HepG2 (cell line): ENCODE data around the gene DGAT2. TPM values are rescaled to one million over a fixed set of nuclear protein-coding genes. Genes with fewer than 3 reads are reported as not detected.

ENCODE experiments used
- CBX1 ChIP-seq: IDR thresholded peaks from one replicate; pipeline ENCODE4 v1.6.1; 2016; ENCODE audit warnings: antibody characterized with exemption, low read depth
- E2F2 ChIP-seq: sonication (generic); formaldehyde crosslinking; IDR thresholded peaks from 2 replicates; pipeline ENCODE4 v1.4.0; 2020; ENCODE audit warnings: missing genetic modification reagents, borderline replicate concordance
- GPBP1L1 ChIP-seq: sonication (generic); formaldehyde crosslinking; IDR thresholded peaks from 2 replicates; pipeline ENCODE4 v1.5.0; 2020; ENCODE audit warnings: mild to moderate bottlenecking, missing genetic modification reagents
- GPN1 ChIP-seq: sonication (generic); formaldehyde crosslinking; IDR thresholded peaks from 2 replicates; pipeline ENCODE4 v1.5.1; 2020; ENCODE audit warnings: missing genetic modification reagents, borderline replicate concordance
- GTF3A ChIP-seq: sonication (generic); formaldehyde crosslinking; conservative IDR thresholded peaks from 2 replicates; pipeline ENCODE4 v1.4.0; 2020; ENCODE audit warnings: mild to moderate bottlenecking, missing genetic modification reagents
- LCORL ChIP-seq, 2 experiments: fragments of 450-650 bp in 1 of 2; sonication (generic) in 1 of 2; formaldehyde crosslinking in 1 of 2; IDR thresholded peaks; 2 replicates each; pipeline versions ENCODE4 v1.5.0 to v1.6.1; 2017 to 2020; ENCODE audit warnings: antibody characterized with exemption in 1 of 2, missing genetic modification reagents in 1 of 2
- MAFG ChIP-seq: sonication (generic); formaldehyde crosslinking; IDR thresholded peaks from 2 replicates; pipeline ENCODE4 v1.5.1; 2020; ENCODE audit warnings: mild to moderate bottlenecking, missing genetic modification reagents
- MAX ChIP-seq: IDR thresholded peaks from 2 replicates; pipeline ENCODE4 v1.6.1; 2012; ENCODE audit warnings: inconsistent platforms
- MEIS1 ChIP-seq: sonication (generic); formaldehyde crosslinking; IDR thresholded peaks from 2 replicates; pipeline ENCODE4 v1.9.0; 2021; ENCODE audit warnings: mild to moderate bottlenecking, missing genetic modification reagents, moderate library complexity, borderline replicate concordance
- MTF2 ChIP-seq: sonication (generic); formaldehyde crosslinking; IDR thresholded peaks from 2 replicates; pipeline ENCODE4 v1.5.0; 2020; ENCODE audit warnings: missing genetic modification reagents, borderline replicate concordance
- NFYC ChIP-seq: IDR thresholded peaks from 2 replicates; pipeline ENCODE4 v1.6.1; 2016; ENCODE audit warnings: missing genetic modification reagents, missing compliant biosample characterization
- PPARG ChIP-seq: conservative IDR thresholded peaks from 2 replicates; pipeline ENCODE4 v1.6.1; 2016; ENCODE audit warnings: missing biosample characterization, missing genetic modification reagents
- RXRA ChIP-seq: sonication (generic); formaldehyde crosslinking; IDR thresholded peaks from 2 replicates; pipeline ENCODE4 v1.5.1; 2020; ENCODE audit warnings: missing genetic modification reagents
- SIN3B ChIP-seq: fragments of 150-350 bp; IDR thresholded peaks from 2 replicates; pipeline ENCODE4 v1.6.1; 2014; ENCODE audit warnings: low read length
- UBTF ChIP-seq: sonication (generic); formaldehyde crosslinking; IDR thresholded peaks from 2 replicates; pipeline ENCODE4 v1.4.0; 2020; ENCODE audit warnings: mild to moderate bottlenecking, missing genetic modification reagents
- ZBTB34 ChIP-seq: sonication (generic); formaldehyde crosslinking; IDR thresholded peaks from 2 replicates; pipeline ENCODE4 v1.8.0; 2022; ENCODE audit warnings: mild to moderate bottlenecking, missing genetic modification reagents
- ZBTB8A ChIP-seq: sonication (generic); formaldehyde crosslinking; IDR thresholded peaks from 2 replicates; pipeline ENCODE4 v1.4.0; 2020; ENCODE audit warnings: mild to moderate bottlenecking, low read depth, missing genetic modification reagents, borderline replicate concordance
- ZNF282 ChIP-seq: fragments of 450-650 bp; IDR thresholded peaks from 2 replicates; pipeline ENCODE4 v1.6.1; 2018; ENCODE audit not compliant: partially characterized antibody
- ZNF3 ChIP-seq: IDR thresholded peaks from 2 replicates; pipeline ENCODE4 v1.7.0; 2017; ENCODE audit warnings: inconsistent platforms
- ZNF556 ChIP-seq: sonication (generic); formaldehyde crosslinking; IDR thresholded peaks from 2 replicates; pipeline ENCODE4 v1.4.0; 2020; ENCODE audit warnings: mild to moderate bottlenecking, missing genetic modification reagents, borderline replicate concordance
- ZNF576 ChIP-seq: sonication (generic); formaldehyde crosslinking; IDR thresholded peaks from 2 replicates; pipeline ENCODE4 v1.4.0; 2020; ENCODE audit warnings: mild to moderate bottlenecking, missing genetic modification reagents
- ZNF746 ChIP-seq: sonication (generic); formaldehyde crosslinking; IDR thresholded peaks from 2 replicates; pipeline ENCODE4 v1.8.0; 2022; ENCODE audit warnings: mild to moderate bottlenecking, missing genetic modification reagents
- ZSCAN22 ChIP-seq: sonication (generic); formaldehyde crosslinking; IDR thresholded peaks from 2 replicates; pipeline ENCODE4 v1.4.0; 2020; ENCODE audit warnings: mild to moderate bottlenecking, missing genetic modification reagents
- polyA plus RNA-seq, 8 experiments: library from polyadenylated mRNA; depleted of rRNA in 3 of 8; stranded (reverse) in 7 of 8; unstranded in 1 of 8; fragments of >200 nt; fragmentation: Illumina TruSeq in 4 of 8; extraction: Trizol in 4 of 8; gene quantifications; 2 replicates each; pipeline versions ENCODE4 v1.2.1 to v1.2.3, GENCODE V29; 2011 to 2016; ENCODE audit warnings: low read depth in 4 of 8, missing spikeins in 1 of 8, mixed read lengths in 1 of 8; ENCODE audit not compliant: insufficient read depth in 1 of 8
- total RNA-seq, 5 experiments: library from RNA; depleted of rRNA; stranded (reverse); fragments of >200 nt; fragmentation: Illumina TruSeq; extraction: Trizol; gene quantifications; 2 replicates each; pipeline ENCODE4 v1.2.3, GENCODE V29; 2016; ENCODE audit warnings: low read depth in 1 of 5

The DGAT2 gene
- total and polyA plus RNA-seq, 2 of the 13 experiments (the other 11 are each of a cell fraction or from before 2014, with no cell fraction given), result 39.0 to 65.6 TPM

- TF ChIP-seq ZBTB34 (CRISPR knock-in tag) (no peak), MAFG (CRISPR knock-in tag) (no peak), GTF3A (CRISPR knock-in tag) (no peak), LCORL (IDR thresholded peaks at IDR 0.05) (0 out of 2 replicates have a peak, but pooled peaks have one; percentile 43), LCORL (CRISPR knock-in tag; IDR thresholded peaks at IDR 0.05) (peak; percentile 96), ZNF746 (CRISPR knock-in tag) (no peak), ZBTB8A (no peak), ZSCAN22 (CRISPR knock-in tag) (no peak), RXRA (CRISPR knock-in tag) (peak; percentile 34; the same call in 1 of the 2 replicates), ZNF282 (no peak), UBTF (CRISPR knock-in tag) (no peak; the same call in 1 of the 2 replicates), CBX1 (no peak), MEIS1 (CRISPR knock-in tag) (no peak), PPARG (peak; percentile 78), E2F2 (CRISPR knock-in tag) (no peak), ZNF576 (CRISPR knock-in tag) (no peak), GPBP1L1 (CRISPR knock-in tag) (no peak), ZNF3 (CRISPR knock-in tag) (no peak), ZNF556 (CRISPR knock-in tag) (no peak), MTF2 (CRISPR knock-in tag) (no peak), MAX (peak; percentile 62; the same call in 1 of the 2 replicates), SIN3B (no peak), NFYC (CRISPR knock-in tag) (0 out of 2 replicates have a peak, but pooled peaks have one; percentile 12), GPN1 (CRISPR knock-in tag) (no peak)
These were observed 15.5 kb downstream of the DGAT2 start (continued) for GRCh38 chr11:75784085-75784478.
